GM10266 (cell line): ENCODE results near the gene AKT2.

Experiments used
- DNase-seq: peaks from one replicate; pipeline ENCODE4 v3.0.0; 2012; ENCODE audit errors: extremely low spot score
- CTCF ChIP-seq: IDR thresholded peaks from 2 replicates; pipeline ENCODE4 v1.5.1; 2012; ENCODE audit warnings: mild to moderate bottlenecking, low read depth; ENCODE audit not compliant: control insufficient read depth, insufficient read depth; ENCODE audit errors: missing control alignments

The AKT2 gene

GRCh38 chr19:40283414-40284250 is 1.5 kb downstream of the AKT2 start:
- TF ChIP-seq CTCF: no peak
- no peak for DNase-seq

- DNase-seq: no peak
These were observed 2.2 kb downstream of the AKT2 start for GRCh38 chr19:40282920-40283319.

GRCh38 chr19:40282209-40282580 is 3.0 kb downstream of the AKT2 start:
- no peak for DNase-seq
- TF ChIP-seq CTCF: no peak

More at GRCh38 chr19:40282920-40283319, 2.2 kb downstream of the AKT2 start:
- no peak for TF ChIP-seq CTCF

GRCh38 chr19:40281381-40282208 is 3.5 kb downstream of the AKT2 start:
- no peak for DNase-seq
- no peak for TF ChIP-seq CTCF

- TF ChIP-seq CTCF: no peak
- DNase-seq: no peak
These were observed 4.4 kb downstream of the AKT2 start for GRCh38 chr19:40280608-40281221.

- no peak for TF ChIP-seq CTCF
- no peak for DNase-seq
These were observed 5.2 kb downstream of the AKT2 start for GRCh38 chr19:40279761-40280607.
